Stimulated activated CD4-positive, alpha-beta T cell treated with anti-CD3 and anti-CD28 coated beads, Interleukin-2, amount 100 ng/mL, for 24 hours (primary cell): ENCODE measurements around the gene CFHR2.

ENCODE experiments used
- DNase-seq, 2 donors: peaks; one replicate each; pipeline ENCODE4 v3.0.0-alpha.2; 2020

CFHR2 gene

DNA sequence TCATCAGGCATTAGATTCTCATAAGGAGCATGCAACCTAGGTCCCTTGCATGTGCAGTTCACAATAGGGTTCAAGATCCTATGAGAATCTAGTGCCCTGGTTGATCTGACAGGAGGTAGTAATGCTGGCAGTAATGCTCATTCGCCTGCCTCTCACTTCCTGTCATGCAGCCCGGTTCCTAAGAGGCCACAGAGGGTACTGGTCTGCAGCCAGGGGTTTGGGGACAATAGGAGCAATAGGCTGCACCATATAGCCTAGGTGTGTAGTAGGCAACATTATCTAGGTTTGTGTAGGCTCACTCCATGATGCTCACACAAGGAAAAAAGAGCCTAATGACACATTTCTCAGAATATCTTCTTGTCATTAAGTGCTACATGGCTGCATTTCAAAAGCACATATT, 59.6 kb downstream of the CFHR2 start:
- no peak for DNase-seq

DNA sequence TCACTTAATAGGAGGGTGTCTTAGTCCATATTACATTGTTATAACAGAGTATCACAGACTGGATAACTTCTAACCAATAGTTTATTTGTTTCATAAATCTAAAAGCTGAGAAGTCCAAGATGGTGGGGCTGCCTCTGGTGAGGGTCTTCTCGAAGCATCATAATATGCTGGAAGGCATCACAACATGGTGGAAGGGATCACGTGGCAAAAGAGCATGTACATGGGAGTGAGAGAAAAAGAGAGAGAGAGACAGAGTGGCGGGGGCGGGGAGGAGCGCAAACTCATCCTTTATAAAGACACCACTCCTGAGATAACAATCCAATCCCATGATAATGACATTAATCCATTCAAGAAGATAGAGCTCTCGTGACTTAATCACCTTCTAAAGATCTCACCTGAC, 65.3 kb downstream of the CFHR2 start:
- DNase-seq: no peak
